Dermis blood vessel endothelial cell (primary cell): ENCODE data around the gene NLGN1. TPM values are rescaled to one million over a fixed set of nuclear protein-coding genes. Genes with fewer than 3 reads are reported as not detected.
"Not testable (repeated sequence)": the region's sequence is repeated elsewhere in the genome, so short reads cannot be mapped to it uniquely, and the experiment has no call there.

Experiments
- DNase-seq: peaks from one replicate; pipeline ENCODE4 v3.0.0; 2010
- total RNA-seq: library from RNA; depleted of rRNA; stranded (reverse); fragments of >200 nt; gene quantifications from 2 replicates; pipeline ENCODE4 v1.2.3, GENCODE V29; 2014

NLGN1 gene
- total RNA-seq, 1 donor from 2014 or later: 1.4 TPM

GRCh38 chr3:173430576-173430975 lies 33.0 kb downstream of the NLGN1 start:
- no peak for DNase-seq

- no peak for DNase-seq
These were observed 41.5 kb downstream of the NLGN1 start for GRCh38 chr3:173439004-173439403.

GRCh38 chr3:173440514-173440913 lies 43.0 kb downstream of the NLGN1 start:
- no peak for DNase-seq

- not testable (repeated sequence) for DNase-seq
These were observed 54.0 kb downstream of the NLGN1 start for GRCh38 chr3:173451561-173451960.

DNA sequence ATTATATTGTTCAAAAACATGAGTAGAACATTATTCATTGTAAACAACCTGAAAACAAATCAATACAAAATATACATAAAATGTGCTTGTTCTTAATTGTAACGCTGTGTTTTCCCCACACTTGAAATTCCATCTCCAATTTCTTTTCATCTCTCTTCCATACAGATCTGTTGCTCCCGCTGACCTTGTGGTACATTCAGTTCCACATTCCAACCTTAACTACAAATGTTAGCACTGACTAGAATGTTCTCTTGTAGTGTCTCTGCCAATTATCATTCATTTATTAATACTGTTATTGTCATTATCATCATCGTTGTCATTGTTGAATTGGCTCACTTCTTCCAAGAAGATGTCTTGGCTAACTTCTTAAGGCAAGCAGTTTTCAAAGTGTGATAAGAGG lies 65.7 kb downstream of the NLGN1 start:
- no peak for DNase-seq

DNA sequence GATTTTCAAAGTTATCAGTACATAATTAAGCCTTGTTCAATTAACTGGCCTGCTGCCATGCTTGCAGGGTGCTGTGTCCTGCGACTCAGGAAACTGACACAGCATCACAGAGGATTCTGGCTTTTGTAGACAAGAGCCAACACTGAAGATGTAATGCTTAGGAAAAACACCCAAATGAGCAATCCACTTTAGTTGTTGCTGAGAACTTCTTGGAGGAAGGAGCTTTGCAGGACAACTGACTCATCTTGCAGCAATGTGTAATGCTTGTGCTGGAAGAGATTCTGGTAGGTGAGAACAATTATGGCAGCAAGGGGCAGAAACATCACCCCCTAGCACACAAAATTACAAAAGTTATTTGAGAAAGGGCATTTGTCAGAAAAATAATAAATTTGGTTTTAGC lies 67.6 kb downstream of the NLGN1 start:
- peak; percentile 0 for DNase-seq

- DNase-seq: no peak
These were observed 68.5 kb downstream of the NLGN1 start for GRCh38 chr3:173465898-173466678.

- DNase-seq: no peak
These were observed 70.0 kb downstream of the NLGN1 start for GRCh38 chr3:173467501-173467900.

GRCh38 chr3:173473237-173473636 lies 75.7 kb downstream of the NLGN1 start:
- no peak for DNase-seq

GRCh38 chr3:173479301-173479700 lies 81.8 kb downstream of the NLGN1 start:
- no peak for DNase-seq

- no peak for DNase-seq
These were observed 104.5 kb downstream of the NLGN1 start for GRCh38 chr3:173501931-173502489.

GRCh38 chr3:173502983-173503568 lies 105.5 kb downstream of the NLGN1 start:
- DNase-seq: no peak

DNA sequence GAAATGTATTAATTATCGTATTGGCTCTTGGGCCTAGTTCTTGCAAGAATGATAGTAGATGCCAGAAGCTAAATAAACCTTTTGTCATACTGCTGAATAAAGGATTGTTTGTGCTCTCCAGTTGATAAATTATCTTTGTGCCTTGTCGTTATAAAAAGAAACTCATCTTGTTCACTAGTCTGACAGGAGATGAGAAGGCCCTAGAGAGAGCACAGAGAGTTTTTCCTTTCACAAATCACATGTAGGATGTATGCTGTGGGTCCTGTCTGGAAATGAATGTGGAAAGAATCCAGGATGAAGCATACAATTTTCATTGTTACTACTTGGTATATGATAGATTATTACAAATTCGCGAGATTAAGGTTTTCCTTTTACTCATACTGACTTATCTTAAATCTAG lies 113.0 kb downstream of the NLGN1 start:
- DNase-seq: no peak

GRCh38 chr3:173513123-173513522 lies 115.6 kb downstream of the NLGN1 start:
- DNase-seq: no peak

DNA sequence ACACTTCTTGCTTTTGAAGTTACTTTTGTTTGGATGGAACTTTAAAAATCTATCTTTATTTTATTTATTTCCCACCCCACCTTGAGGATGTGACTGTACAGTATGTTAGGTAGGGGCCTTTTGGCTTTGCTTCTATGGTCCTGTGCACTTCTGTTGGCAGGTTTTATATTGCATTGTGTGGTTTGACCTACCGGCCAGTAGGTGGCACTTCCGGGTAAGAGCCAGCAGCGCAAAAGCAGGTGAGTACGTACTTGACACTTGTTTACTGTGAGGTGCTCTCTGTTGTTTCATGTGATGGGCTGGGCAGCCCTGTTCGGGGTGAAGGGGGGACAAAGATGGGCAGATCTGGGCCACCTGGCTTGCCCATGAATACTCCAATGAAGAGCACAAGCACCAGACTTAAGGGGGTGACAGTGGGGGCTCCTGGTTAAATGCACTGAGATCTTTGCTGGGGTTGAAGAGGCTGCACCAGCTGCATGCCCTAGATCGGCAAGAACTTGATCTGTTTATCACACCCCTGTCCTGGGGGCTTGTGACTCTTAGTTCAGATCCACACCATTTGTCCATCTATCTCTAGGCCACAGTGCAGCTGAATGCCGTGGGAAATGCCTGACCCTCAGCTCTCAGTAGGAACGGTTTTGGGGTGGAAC lies 131.6 kb downstream of the NLGN1 start:
- DNase-seq: peak; percentile 29

DNA sequence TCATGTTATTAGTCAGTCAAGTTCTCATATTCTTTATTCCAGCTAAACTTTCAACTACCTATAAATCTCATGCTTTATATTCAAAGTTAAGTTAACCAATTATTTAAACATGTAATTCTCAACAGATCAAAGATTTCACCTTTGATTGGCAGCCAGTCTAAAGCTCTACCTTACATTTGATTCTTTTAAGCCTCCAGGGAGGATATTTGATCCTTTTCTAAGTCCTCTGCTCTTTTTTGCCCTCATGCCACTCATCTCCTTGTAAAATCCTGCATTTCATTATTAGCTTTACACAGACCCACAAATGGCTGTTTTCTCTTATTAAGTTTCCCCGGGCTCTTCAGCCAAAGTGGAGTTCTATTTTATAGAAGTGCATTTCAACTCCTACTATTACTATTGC lies 134.1 kb downstream of the NLGN1 start:
- no peak for DNase-seq

DNA sequence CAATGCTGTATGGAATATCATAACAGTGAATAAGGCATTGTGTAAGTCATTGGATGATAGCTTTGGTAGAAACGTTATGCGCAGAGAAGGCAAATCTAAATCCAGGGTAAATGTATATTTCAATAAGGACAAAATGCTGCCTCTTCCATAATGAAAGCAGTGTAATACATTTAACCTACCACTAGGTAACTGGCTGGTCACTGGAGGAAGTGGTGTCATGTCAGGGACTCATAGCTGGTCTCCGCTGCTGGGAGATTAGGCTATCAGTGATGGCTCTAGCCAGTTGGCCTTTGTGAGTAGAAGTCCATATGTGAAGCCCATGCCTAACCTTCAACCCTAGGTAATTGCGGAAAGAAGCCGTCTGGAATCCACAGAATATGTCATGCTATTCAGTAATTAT lies 140.9 kb downstream of the NLGN1 start:
- no peak for DNase-seq

DNA sequence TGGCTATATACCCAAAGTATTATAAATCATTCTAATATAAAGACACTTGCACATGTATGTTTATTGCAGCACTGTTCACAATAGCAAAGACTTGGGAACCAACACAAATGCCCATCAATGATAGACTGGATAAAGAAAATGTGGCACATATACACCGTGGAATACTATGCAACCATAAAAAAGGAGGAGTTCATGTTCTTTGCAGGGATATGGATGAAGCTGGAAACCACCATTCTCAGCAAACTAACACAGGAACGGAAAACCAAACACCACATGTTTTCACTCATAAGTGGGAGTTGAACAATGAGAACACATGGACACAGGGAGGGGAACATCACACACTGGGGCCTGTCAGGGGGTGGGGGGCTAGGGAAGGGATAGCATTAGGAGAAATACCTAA lies 148.0 kb downstream of the NLGN1 start:
- DNase-seq: not testable (repeated sequence)

- DNase-seq: no peak
These were observed 149.5 kb downstream of the NLGN1 start for GRCh38 chr3:173547070-173547469.

DNA sequence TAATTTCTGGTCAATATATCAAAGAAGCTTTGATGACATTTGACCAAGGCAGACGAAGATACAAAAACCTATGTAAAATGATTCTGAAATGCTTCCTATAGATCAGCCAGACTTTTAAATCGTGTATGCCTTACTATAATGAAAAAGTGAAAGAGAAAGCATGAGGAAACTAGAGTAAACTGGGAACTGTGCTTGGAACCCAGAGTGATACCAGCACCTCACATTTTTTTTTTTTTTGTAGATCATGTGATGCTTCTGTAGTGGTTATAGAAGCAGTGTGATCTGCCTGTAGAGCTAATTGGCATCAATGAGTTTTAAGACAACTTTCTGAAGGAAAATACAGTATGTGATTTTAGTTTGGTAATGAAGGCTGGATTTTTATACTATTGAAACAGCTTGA lies 150.7 kb downstream of the NLGN1 start:
- no peak for DNase-seq

DNA sequence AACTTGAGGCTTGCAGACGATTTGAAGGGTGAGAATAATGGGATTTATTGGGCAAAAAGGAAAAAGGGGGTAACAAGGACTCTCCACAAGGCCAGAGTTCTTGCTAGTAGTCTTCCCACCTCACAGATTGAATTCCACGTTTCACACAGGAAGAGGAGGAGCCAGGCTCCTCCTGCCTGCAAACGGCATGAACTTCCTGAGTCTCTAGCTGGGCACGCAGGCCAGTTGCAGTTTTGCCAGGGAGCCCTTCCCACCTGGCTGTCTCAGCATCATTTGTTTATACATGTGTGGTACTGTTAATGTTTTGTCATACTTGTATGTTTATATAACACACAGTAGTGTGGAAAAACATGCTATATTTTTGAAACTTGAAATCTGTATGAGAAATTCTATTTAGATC lies 155.0 kb downstream of the NLGN1 start:
- no peak for DNase-seq

GRCh38 chr3:173553635-173554280 lies 156.2 kb downstream of the NLGN1 start:
- DNase-seq: peak; percentile 41

DNA sequence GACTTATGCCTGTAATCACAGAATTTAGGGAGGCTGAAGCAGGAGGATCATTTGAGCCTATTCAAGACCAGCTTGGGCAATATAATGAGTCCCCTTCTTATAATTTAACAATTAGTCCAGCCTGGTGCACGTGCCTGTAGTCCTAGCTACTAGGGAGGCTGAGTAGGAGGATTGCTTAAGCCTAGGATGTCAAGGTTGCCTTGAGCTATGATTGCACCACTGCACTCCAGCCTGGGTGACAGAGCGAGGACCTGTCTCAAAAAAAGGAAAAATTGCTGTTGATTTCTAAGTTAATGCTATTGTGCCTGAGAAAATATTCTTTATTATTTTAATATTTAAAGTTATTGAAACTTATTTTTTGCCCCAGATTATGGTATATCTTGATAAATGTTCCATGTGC lies 159.0 kb downstream of the NLGN1 start:
- no peak for DNase-seq
